ENCODE measurements around the gene RIMBP2.

RIMBP2 gene

DNA sequence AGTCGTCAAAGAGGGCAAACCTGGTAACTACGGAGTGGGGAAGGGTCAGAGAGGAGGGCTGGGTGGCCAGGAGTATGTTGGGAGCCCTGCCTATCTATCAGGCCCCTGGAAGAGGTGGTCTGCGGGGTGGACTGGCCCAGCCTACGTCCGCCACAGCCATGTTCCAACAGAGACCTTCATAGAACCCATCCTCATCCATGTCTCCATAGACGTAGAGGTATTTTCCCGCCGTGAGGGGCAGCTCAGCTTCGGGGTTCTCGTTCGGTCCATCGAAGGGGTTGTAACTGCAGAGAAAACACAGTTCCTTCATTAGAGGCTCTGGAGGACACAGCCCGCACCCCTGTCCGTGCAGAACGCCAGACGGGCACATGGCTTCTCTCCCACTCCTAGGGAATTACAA, 271.1 kb downstream of the RIMBP2 start:
- no peak for DNase-seq (ENCODE audit: low read depth in 2 of 2)

- DNase-seq (ENCODE audit: low read depth in 2 of 2) = no peak
Observed at GRCh38 chr12:130444061-130444460, 272.0 kb downstream of the RIMBP2 start.

DNA sequence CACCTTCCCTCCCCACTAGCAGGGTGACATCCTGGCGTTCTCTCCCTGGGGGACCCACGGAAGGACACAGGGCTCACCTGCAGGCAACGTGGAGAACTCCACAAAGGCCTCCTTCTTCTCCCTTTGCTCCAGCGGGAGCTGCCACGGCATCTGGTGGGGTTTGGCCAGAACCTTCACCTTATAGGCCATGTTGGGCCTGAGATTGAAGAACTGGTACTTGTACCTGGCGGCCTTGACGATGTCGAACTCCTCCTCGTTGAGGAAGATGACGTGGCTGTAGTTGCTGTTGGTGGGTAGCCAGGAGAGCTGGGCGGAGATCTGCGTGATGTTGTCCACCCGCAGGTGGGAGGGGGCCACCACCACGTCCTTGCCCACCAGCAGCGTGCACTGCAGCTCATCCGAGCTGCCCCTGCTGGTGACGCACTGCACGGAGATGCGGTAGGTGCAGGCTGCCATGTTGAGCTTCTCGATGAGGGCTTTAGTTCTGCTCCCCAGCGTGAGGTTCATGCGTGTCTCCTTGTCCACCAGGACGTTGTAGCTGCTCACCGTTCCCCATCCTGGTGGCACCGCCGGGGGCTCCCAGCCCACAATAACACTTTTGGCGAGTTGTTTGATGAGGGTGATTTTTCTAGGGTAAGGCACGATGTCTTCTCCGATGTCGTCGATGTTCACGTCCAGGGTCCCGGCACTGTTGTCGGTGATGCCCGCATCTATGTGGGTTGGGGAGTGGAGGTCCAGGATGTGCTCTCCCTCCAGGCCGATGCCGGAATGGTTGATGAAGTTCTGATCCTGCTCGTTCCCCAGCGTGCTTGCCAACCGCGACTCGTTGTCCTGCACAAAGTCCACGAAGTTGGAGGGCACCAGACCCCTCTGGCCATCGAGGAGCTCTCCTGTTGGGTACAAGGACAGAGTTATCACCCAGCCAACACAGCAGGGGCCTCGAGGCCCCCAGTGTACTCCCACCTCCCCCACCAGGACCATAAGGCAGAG, 274.0 kb downstream of the RIMBP2 start:
- DNase-seq (ENCODE audit: low read depth in 2 of 2) = no peak

DNA sequence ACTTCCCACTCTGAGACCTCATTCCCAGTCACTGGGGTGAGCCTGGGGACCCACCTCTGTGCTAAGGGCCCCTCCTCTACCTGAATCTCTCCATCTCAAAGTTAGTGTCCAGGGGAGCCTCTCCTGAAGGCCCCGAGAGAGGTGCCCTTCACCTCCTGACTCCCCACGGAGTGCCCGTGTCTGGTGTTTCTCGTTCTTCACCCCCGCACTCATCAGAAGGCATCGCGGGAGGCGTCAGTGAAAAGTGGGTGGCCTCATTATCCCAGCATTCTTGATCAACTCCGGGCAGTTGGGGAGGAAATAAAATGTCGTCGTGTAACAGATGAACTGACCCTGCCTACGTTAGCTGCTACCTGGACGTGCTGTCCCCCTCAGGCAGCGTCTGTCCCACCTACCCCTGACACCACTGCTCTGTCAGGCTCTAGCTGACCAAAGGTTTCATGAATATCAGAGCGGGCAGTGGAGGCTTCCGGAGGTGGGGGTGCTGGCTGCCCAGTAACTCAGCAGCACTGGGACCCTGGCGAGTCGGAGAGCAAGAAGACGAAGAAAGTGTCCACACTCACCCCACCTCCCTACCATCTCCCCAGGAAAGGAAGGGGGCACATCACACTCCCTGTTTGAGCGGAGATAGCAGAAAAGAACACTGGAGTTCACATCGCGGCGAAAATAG, 275.6 kb downstream of the RIMBP2 start:
- no peak for DNase-seq (ENCODE audit: low read depth in 2 of 2)

DNA sequence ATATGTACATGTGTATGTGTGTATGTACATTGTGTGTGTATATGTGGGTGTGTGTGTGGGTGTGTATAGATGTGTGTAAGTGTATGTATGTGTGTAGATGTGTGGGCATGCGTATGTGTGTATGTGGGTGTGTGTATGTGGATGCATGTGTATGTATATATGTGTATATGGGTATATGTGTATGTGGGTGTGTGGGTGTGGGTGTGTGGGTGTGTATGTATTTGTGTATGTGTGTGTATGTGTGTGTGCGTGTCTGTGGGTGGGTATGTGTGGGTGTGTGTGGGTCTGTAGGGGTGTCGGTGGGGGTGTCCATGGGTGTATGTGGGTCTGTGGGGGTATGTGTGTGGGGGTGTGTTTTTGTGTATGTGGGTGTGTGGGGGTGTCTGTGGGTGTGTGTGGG, 276.8 kb downstream of the RIMBP2 start:
- no peak for DNase-seq (ENCODE audit: low read depth in 2 of 2)

- no peak for DNase-seq (ENCODE audit: low read depth in 2 of 2)
Observed at GRCh38 chr12:130438711-130439110, 277.4 kb downstream of the RIMBP2 start.

GRCh38 chr12:130438243-130438620, 277.9 kb downstream of the RIMBP2 start:
- no peak for DNase-seq (ENCODE audit: low read depth in 2 of 2)

- DNase-seq (ENCODE audit: low read depth in 2 of 2) = no peak
Observed at GRCh38 chr12:130437555-130438242, 278.4 kb downstream of the RIMBP2 start.

GRCh38 chr12:130436741-130437501, 279.2 kb downstream of the RIMBP2 start:
- DNase-seq (ENCODE audit: low read depth in 2 of 2) = no peak

DNA sequence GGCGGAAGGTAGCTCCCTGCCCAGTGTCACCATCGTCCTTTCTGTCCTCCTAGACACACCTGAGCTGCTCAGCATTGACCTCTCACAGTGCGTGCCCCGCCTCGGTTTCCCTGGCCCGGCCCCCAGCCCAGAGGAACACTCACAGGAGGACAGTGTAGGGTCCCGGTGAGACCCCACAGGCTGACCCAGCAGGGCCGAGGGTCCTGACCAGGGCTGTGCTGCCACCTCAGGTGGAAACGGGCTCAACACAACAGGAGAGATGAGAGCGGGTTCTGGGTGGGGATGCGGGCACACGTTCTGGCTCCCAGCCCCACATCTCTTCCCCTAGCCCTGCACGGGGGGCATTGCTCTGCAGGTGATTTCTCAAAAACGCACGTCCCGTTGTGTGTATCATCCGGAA, 280.3 kb downstream of the RIMBP2 start:
- no peak for DNase-seq (ENCODE audit: low read depth in 2 of 2)

- no peak for DNase-seq (ENCODE audit: low read depth in 2 of 2)
Observed at GRCh38 chr12:130435331-130435730, 280.8 kb downstream of the RIMBP2 start.

GRCh38 chr12:130434560-130434959, 281.5 kb downstream of the RIMBP2 start:
- no peak for DNase-seq (ENCODE audit: low read depth in 2 of 2)

DNA sequence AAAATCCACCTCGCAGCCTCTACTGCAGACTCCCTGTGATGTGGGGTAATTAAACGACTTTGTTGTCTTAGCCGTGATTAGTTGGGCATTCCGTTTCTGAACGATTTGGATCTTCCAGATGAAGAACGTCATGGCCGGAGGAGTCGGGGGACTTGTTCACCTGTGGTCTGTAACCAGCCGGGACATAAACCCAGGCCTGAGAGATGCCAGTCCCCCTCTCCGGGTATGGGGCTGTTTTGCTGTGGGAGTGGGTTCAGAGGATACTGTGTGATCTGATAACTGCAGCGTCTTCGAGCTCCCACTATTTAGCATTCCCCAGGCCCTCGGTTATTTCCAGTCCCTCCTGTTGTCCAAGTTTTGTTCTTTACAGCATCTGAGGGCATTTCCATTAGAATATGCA, 282.3 kb downstream of the RIMBP2 start:
- no peak for DNase-seq (ENCODE audit: low read depth in 2 of 2)

GRCh38 chr12:130433411-130433810, 282.7 kb downstream of the RIMBP2 start:
- no peak for DNase-seq (ENCODE audit: low read depth in 2 of 2)

DNA sequence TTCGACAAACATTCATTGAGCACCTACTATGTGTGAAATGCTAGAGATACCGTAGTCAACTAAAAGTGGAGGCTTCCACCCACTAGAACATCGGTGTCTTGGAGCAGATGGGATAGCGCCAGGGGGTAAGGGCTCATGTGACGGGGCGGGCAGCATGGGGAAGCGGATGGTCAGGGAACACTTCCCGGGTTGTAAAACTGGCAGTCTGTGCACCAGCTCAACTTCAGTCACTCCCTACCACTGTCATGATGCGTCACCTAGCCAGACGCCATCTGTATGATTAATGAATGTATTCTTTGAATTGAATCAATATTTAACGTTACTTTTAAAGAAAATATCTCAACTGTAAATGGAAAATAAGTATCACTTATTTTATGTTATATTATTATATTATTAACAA, 284.9 kb downstream of the RIMBP2 start:
- no peak for DNase-seq (ENCODE audit: low read depth in 2 of 2)

- DNase-seq (ENCODE audit: low read depth in 2 of 2) = no peak
Observed at GRCh38 chr12:130429656-130430505, 286.2 kb downstream of the RIMBP2 start.

GRCh38 chr12:130428116-130428515, 288.0 kb downstream of the RIMBP2 start:
- DNase-seq (ENCODE audit: low read depth in 2 of 2) = no peak

DNA sequence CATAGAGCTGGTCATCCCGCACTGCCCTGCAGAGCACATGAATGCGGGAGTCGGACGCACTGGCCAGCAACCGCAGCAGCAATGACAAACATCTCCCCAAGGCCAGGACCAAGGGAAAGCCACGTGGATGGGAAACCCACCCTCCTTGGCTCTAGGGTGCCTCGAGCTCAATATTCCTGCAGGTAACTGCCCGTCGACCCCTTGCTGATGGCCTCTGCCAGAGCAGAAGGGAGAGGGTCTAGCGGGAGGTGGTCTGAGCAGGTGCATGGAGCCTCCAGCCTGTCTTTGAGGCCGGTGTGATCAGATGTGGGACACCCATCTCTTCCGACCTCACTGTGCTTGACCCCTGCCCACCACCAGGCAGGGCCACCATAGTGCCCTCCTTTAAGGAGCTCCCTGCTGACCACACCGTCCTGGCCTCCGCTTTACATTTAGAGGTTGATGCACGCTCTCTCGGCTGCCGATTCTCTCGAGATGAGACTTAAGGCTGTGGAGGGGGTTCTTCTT, 288.7 kb downstream of the RIMBP2 start:
- no peak for DNase-seq (ENCODE audit: low read depth in 2 of 2)

DNA sequence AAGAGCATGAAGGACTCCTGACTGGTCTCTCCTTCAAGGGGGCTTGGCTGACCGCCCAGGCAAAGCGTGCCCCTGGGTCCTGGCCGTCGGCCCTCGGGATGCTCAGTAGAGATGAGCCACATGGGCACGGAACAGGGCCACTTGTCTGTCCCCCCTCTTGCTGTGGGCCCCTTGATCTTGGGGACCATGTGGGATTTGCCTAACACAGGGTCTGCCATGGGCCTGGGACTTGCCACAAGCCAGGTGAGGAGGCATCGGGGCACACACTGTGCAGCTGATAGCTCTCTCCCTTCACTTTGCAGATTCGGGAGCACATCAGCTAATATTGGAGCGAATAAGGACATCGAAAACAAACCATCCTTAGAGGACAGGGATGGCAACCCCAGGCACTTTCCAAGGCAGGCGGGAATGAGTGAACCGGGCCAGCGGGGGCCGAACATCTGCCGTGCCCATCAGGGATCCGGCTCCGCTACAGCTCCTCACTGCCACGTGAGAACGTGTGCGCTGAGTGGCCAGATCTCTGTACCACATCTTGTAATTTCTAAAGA, 290.3 kb downstream of the RIMBP2 start:
- DNase-seq (ENCODE audit: low read depth in 2 of 2) = no peak

Measured in stimulated activated CD8-positive, alpha-beta memory T cell treated with anti-CD3 and anti-CD28 coated beads, Interleukin-2, amount 100 ng/mL, for 1 hour (primary cell).